K562 (cell line): ENCODE data around the gene VSTM2A. TPM values are rescaled to one million over a fixed set of nuclear protein-coding genes. Genes with fewer than 3 reads are reported as not detected.

ENCODE experiments used
- ATAC-seq: fragments of 200-7000 bp; cut with Tn5 transposase; 3 replicates; pipeline ENCODE4 v1.9.1; 2020; ENCODE audit warnings: moderate library complexity
- BruUV-seq: library from RNA; stranded (reverse); fragments of 400-500 nt; replicated peaks from 2 replicates; lab custom pipeline; 2021; lab: Mats Ljungman, UMichigan
- CTCF ChIA-PET: fragments of 300-600 bp; formaldehyde crosslinking; extraction: SDS; loops from one replicate; lab custom pipeline; 2021; ENCODE audit warnings: low intra/inter-chr PET ratio; lab: Yijun Ruan, JAX
- POLR2A ChIA-PET: fragments of 300-600, 350-650 bp; sonication (Branson Sonifier 250); formaldehyde crosslinking; extraction: SDS; loops from one replicate; lab custom pipeline; 2021; ENCODE audit warnings: antibody characterized with exemption, inconsistent platforms; lab: Yijun Ruan, JAX
- DNase-seq, 4 experiments: peaks; one replicate each; pipeline versions ENCODE4 v3.0.0 to v3.0.0-alpha.2; 2011 to 2018; ENCODE audit warnings: low spot score in 3 of 4, mixed read lengths in 3 of 4; ENCODE audit errors: extremely low read depth in 1 of 4
- FAIRE-seq: peaks from 2 replicates; lab custom pipeline; 2011; peaks lifted over from hg19 to GRCh38; lab: Jason Lieb, UNC
- H2AFZ ChIP-seq: 2 replicates; pipeline ENCODE4 v1.6.0; 2011; ENCODE audit warnings: low read depth, low read length, control low read depth, inconsistent platforms
- H3K27ac ChIP-seq: fragments of 200-600 bp; 3 replicates; pipeline ENCODE4 v1.8.0; 2011; ENCODE audit warnings: low read depth, mild to moderate bottlenecking, control low read depth, inconsistent platforms, low read length, moderate library complexity, mixed read lengths; ENCODE audit errors: extremely low read depth
- H3K27me3 ChIP-seq, 2 experiments: fragments of 300-600 bp in 1 of 2; 2 replicates in 1 of 2; 3 replicates in 1 of 2; pipeline versions ENCODE4 v1.6.0 to v1.8.0; 2011; ENCODE audit warnings: inconsistent platforms in 2 of 2, low read length in 2 of 2, mild to moderate bottlenecking in 1 of 2, mixed read lengths in 1 of 2, moderate library complexity in 1 of 2; ENCODE audit not compliant: control insufficient read depth in 2 of 2, insufficient read depth in 2 of 2
- H3K36me3 ChIP-seq: fragments of 300-600 bp; 3 replicates; pipeline ENCODE4 v1.8.0; 2011; ENCODE audit warnings: mild to moderate bottlenecking, low read length, inconsistent platforms; ENCODE audit not compliant: control insufficient read depth, insufficient read depth
- H3K4me1 ChIP-seq, 2 experiments: fragments of 200-600 bp in 1 of 2; replicated peaks in 1 of 2; 2 replicates in 1 of 2; 3 replicates in 1 of 2; pipeline versions ENCODE4 v1.5.1 to v1.8.0; 2011; ENCODE audit warnings: inconsistent platforms in 2 of 2, low read length in 2 of 2, mild to moderate bottlenecking in 1 of 2, mixed read lengths in 1 of 2, moderate library complexity in 1 of 2; ENCODE audit not compliant: control insufficient read depth in 2 of 2, insufficient read depth in 2 of 2
- H3K4me2 ChIP-seq: 2 replicates; pipeline ENCODE4 v1.6.1; 2011; ENCODE audit warnings: low read length, control low read depth, inconsistent platforms, mixed read lengths; ENCODE audit not compliant: insufficient read depth
- H3K4me3 ChIP-seq: fragments of 200-600 bp; sonication (generic), shearing (Covaris generic); 2 replicates; pipeline ENCODE4 v1.5.1; 2016; ENCODE audit warnings: control low read depth, inconsistent platforms
- H3K79me2 ChIP-seq: fragments of 200-600 bp; 3 replicates; pipeline ENCODE4 v1.8.0; 2011; ENCODE audit warnings: low read length, inconsistent platforms; ENCODE audit not compliant: control insufficient read depth, insufficient read depth
- H3K9ac ChIP-seq, 2 experiments: 2 replicates each; pipeline versions ENCODE4 v1.6.0 to v1.6.1; 2011; ENCODE audit warnings: low read depth in 2 of 2, low read length in 2 of 2, control low read depth in 1 of 2, inconsistent platforms in 1 of 2, mild to moderate bottlenecking in 1 of 2, mixed read lengths in 1 of 2; ENCODE audit not compliant: insufficient read depth in 1 of 2
- H3K9me1 ChIP-seq: one replicate; pipeline ENCODE4 v1.6.0; 2011; ENCODE audit warnings: inconsistent platforms, mild to moderate bottlenecking, low read length, moderate library complexity; ENCODE audit not compliant: control insufficient read depth, insufficient read depth
- H3K9me3 ChIP-seq: replicated peaks from 2 replicates; pipeline ENCODE4 v1.5.1; 2011; ENCODE audit warnings: low read depth, low read length, inconsistent platforms; ENCODE audit not compliant: control insufficient read depth, insufficient read depth
- H4K20me1 ChIP-seq: replicated peaks from 2 replicates; pipeline ENCODE4 v1.6.1; 2011; ENCODE audit warnings: low read length, inconsistent platforms, mixed read lengths; ENCODE audit not compliant: control insufficient read depth, insufficient read depth
- ATF6 ChIP-seq: sonication (generic); formaldehyde crosslinking; IDR thresholded peaks from 2 replicates; pipeline ENCODE4 v1.4.0; 2020; ENCODE audit warnings: mild to moderate bottlenecking, missing genetic modification reagents
- BHLHE40 ChIP-seq: IDR thresholded peaks from 2 replicates; pipeline ENCODE4 v1.6.1; 2011; ENCODE audit warnings: low read length, improper control_type of control experiment
- ETV1 ChIP-seq: fragments of 450-650 bp; conservative IDR thresholded peaks from 2 replicates; pipeline ENCODE4 v1.6.1; 2016; ENCODE audit warnings: missing genetic modification characterization, control low read depth, low read depth, missing compliant biosample characterization
- HCFC1 ChIP-seq: IDR thresholded peaks from 2 replicates; pipeline ENCODE4 v1.6.1; 2012; ENCODE audit warnings: low read depth, low read length, improper control_type of control experiment
- HDAC3 ChIP-seq: fragments of 450-650 bp; IDR thresholded peaks from 2 replicates; pipeline ENCODE4 v1.6.1; 2018; ENCODE audit warnings: borderline replicate concordance, mild to moderate bottlenecking, moderate library complexity; ENCODE audit not compliant: partially characterized antibody
- IRF1 ChIP-seq: sonication (generic); formaldehyde crosslinking; IDR thresholded peaks from 2 replicates; pipeline ENCODE4 v1.8.0; 2022; ENCODE audit warnings: missing genetic modification reagents, mild to moderate bottlenecking, borderline replicate concordance
- KLF13 ChIP-seq: fragments of 450-650 bp; IDR thresholded peaks from 2 replicates; pipeline ENCODE4 v1.6.1; 2016; ENCODE audit warnings: missing genetic modification characterization, low read depth, mild to moderate bottlenecking, missing compliant biosample characterization, moderate library complexity, borderline replicate concordance
- MTA2 ChIP-seq: fragments of 450-650 bp; IDR thresholded peaks from 2 replicates; pipeline ENCODE4 v1.6.1; 2016; ENCODE audit warnings: low read depth
- NFIX ChIP-seq: fragments of 250-450 bp; sonication (Bioruptor Pico); IDR thresholded peaks from 2 replicates; pipeline ENCODE4 v1.4.0; 2020; ENCODE audit warnings: low read depth, mild to moderate bottlenecking, moderate library complexity
- RUNX1 ChIP-seq: sonication (generic); IDR thresholded peaks from 2 replicates; pipeline ENCODE4 v1.6.1; 2016; ENCODE audit warnings: antibody characterized with exemption, low read depth
- TAF1 ChIP-seq: IDR thresholded peaks from 2 replicates; pipeline ENCODE4 v1.6.1; 2011; ENCODE audit warnings: mild to moderate bottlenecking, low read length, moderate library complexity; ENCODE audit not compliant: insufficient read depth, control insufficient read depth, severe bottlenecking; ENCODE audit errors: extremely low read depth
- ZBED1 ChIP-seq: IDR thresholded peaks from 2 replicates; pipeline ENCODE4 v1.6.1; 2014
- ZBTB33 ChIP-seq: sonication (generic); formaldehyde crosslinking; IDR thresholded peaks from 2 replicates; pipeline ENCODE4 v1.8.1; 2023; ENCODE audit warnings: mild to moderate bottlenecking, missing genetic modification reagents
- ZFP91 ChIP-seq: sonication (generic); formaldehyde crosslinking; IDR thresholded peaks from 2 replicates; pipeline ENCODE4 v1.8.0; 2022; ENCODE audit warnings: mild to moderate bottlenecking, missing genetic modification reagents
- ZNF253 ChIP-seq: fragments of 250-450 bp; sonication (Bioruptor Pico); conservative IDR thresholded peaks from 2 replicates; pipeline ENCODE4 v1.6.1; 2021; ENCODE audit warnings: mild to moderate bottlenecking
- ZNF76 ChIP-seq: fragments of 250-450 bp; sonication (Bioruptor Pico); IDR thresholded peaks from 2 replicates; pipeline ENCODE4 v1.4.0; 2020; ENCODE audit warnings: mild to moderate bottlenecking, moderate library complexity, borderline replicate concordance
- WGBS: fragments of 100-300 bp; shearing (Covaris generic); methylation state at CpG from one replicate; pipeline ENCODE4 v1.1.6; 2016; ENCODE audit warnings: low coverage, mixed read lengths; ENCODE audit not compliant: insufficient coverage; ENCODE audit errors: missing lambda C conversion rate; 5-methylcytosine and 5-hydroxymethylcytosine counted together
- in situ Hi-C: fragments of 300-500 bp; cut with MboI; formaldehyde crosslinking; loops from 4 replicates; pipeline ENCODE4 v1.15.0; 2018; ENCODE audit warnings: inconsistent platforms, mixed read lengths
- intact Hi-C: fragments of 100-400 bp; cut with micrococcal nuclease; formaldehyde crosslinking; loops from 2 replicates; pipeline ENCODE4 v1.14.2; 2022
- polyA plus RNA-seq, 8 experiments: library from polyadenylated mRNA; depleted of rRNA in 4 of 8; stranded (reverse) in 5 of 8; unstranded in 3 of 8; fragments of >200 nt; fragmentation: Nextera tagmentation in 2 of 8; fragmentation: Illumina TruSeq in 1 of 8; extraction: Ambion mirVana in 2 of 8; extraction: Trizol in 1 of 8; gene quantifications; 2 replicates each; pipeline versions ENCODE4 v1.2.1 to v1.2.3, GENCODE V29; 2011 to 2014; ENCODE audit warnings: inconsistent platforms in 1 of 8, missing spikeins in 1 of 8
- total RNA-seq, 7 experiments: library from RNA; depleted of rRNA in 6 of 7; stranded (reverse); fragments of >200 nt in 6 of 7; fragmentation: Illumina TruSeq in 2 of 7; extraction: Trizol in 2 of 7; gene quantifications; 2 replicates each; pipeline versions ENCODE4 v1.2.1 to v1.2.3, GENCODE V29; 2011 to 2021; ENCODE audit warnings: low replicate concordance in 1 of 7

VSTM2A gene
- total and polyA plus RNA-seq, 9 of the 15 experiments (the other 6 are each of a cell fraction or from before 2014, with no cell fraction given): not detected

- TF ChIP-seq ZNF253 (CRISPR knock-in tag): no peak
- TF ChIP-seq ETV1 (tag): no peak
- no peak for TF ChIP-seq ZNF76 (CRISPR knock-in tag)
- TF ChIP-seq, all 486 proteins: peak for 0
Observed at GRCh38 chr7:54596747-54597146, 54.6 kb downstream of the VSTM2A start (continued).

- 0% methylated on average over 2 of the region's 2 CpGs for WGBS
- H4K20me1 ChIP-seq: no peaks in the 10 kb centered on the region
- no peak for TF ChIP-seq TAF1
- no peak for TF ChIP-seq HDAC3
- no peak for TF ChIP-seq MTA2
- TF ChIP-seq ZBED1: no peak
- TF ChIP-seq ZBTB33 (CRISPR knock-in tag): no peak
- no peak for TF ChIP-seq NFIX
- TF ChIP-seq IRF1: no peak
- no peak for TF ChIP-seq BHLHE40
- TF ChIP-seq ATF6 (CRISPR knock-in tag): no peak
- no peak for TF ChIP-seq HCFC1
- no peak for TF ChIP-seq ZFP91 (CRISPR knock-in tag)
- no peak for TF ChIP-seq KLF13 (tag)
- TF ChIP-seq RUNX1: no peak
Observed at GRCh38 chr7:54615537-54615936, 73.4 kb downstream of the VSTM2A start.

More at GRCh38 chr7:54615537-54615936, 73.4 kb downstream of the VSTM2A start:
- intact Hi-C loops: no loop called here
- Histone ChIP-seq H3K9me1 (no peaks in the 10 kb centered on the region), H3K9ac (no peak overlapping the region), H3K4me3 (no peak overlapping the region), H3K4me1 (no peaks in the 10 kb centered on the region), H3K27me3 (no peaks in the 10 kb centered on the region), H3K27ac (no peak overlapping the region), H3K36me3 (no peaks in the 10 kb centered on the region), H3K79me2 (no peaks in the 10 kb centered on the region), H3K4me2 (no peak overlapping the region), H3K9me3 (no peaks in the 10 kb centered on the region), H2AFZ (no peak overlapping the region)
- in situ Hi-C loops: no loop called here
- DNase-seq: no peak
- no peak for ATAC-seq
- POLR2A ChIA-PET: no interaction called here
- BruUV-seq: no TSS peak
- no peak for FAIRE-seq
- CTCF ChIA-PET: no interaction called here
